SIG-M5 treated with dmso at 0.1 percent for 504 hours (cell line): ENCODE results near the gene ARFIP1.
"Not testable (repeated sequence)": the region's sequence is repeated elsewhere in the genome, so short reads cannot be mapped to it uniquely, and the experiment has no call there.

Source experiments
- DNase-seq: peaks from one replicate; lab custom pipeline; 2025; ENCODE audit not compliant: unreplicated experiment; lab: John Stamatoyannopoulos, UW

The ARFIP1 gene

DNA sequence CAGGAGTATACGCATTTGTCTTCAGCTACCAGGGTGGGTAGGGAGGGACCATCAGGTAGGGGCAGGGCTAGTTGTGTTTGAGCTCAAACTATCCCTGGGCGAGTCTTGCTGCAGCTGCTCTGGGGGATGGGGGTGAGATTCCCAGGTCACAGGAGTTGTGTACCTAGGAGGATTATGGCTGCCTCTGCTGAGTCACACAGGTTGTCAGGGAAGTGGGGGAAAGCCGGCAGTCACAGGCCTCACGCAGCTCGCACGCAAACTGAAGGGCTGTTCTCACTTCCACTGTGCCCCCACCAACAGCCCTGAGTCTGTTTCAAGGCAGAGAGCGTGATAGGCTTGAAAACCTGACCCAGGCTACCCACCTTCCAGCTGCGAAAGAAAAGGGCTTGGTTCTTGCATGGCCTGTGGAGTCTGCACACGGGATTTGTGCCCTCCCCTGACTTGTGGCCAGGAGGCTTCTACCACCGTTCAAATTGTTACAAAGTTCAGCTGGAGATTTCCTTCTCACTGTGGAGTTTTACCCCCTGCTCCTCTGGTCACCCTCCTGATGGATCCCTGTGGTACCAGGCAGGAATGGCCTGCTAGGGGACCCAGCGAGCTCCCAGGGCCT, 63.8 kb downstream of the ARFIP1 start:
- no peak for DNase-seq

DNA sequence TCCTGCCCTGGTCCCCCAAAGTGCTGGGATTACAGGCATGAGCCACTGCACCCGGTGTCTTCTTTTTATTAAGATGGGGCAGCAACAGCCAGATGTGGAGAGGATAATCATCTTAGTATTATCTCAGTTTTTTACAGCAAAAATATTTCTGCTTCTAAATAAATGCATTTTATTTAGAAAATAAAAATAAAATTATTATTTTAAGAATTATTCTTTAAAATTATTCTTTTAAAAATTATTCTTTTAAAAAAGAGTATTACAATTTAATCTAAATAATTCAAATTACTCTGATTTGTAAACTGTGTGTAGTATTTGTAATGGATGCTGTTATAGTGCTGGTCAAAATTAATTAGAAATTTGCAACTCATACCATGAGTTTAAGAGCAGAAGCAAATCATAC, 67.6 kb downstream of the ARFIP1 start:
- no peak for DNase-seq

DNA sequence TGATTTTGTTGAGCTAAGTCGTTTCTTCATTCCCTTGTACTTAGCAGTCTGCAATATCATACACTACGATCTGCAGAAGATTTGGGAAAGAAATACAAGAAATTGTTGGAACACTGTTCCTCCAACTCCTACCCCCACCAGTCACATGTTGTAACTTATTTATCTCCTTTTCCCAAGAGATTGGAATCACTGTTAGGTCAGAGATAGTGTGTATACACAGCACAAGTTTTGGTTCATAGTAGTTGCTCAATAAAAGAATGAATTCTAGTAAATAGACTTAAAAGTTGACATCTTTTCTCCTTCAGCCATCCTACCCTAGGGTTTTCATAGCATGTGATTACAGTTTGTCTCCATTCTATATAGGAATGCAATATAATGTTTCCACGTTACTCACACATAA, 68.8 kb downstream of the ARFIP1 start:
- no peak for DNase-seq

DNA sequence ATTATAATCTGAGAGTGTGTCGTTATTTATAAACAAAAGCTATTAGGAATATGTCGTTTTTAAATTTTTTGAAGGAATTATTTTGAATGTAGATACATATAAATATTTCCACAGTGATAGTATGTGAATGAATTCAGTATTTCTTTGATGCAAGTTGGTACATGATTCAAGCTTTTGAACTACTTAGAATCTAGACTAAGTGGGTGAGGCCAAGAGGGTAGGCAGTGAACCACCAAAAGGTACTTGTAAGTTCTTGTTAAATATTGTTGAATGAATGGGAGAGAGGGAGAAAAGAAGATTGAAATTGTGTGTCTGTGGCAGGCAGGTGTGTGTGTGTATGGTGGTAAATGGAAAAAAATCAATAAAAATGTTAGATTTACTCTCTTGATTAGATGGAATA, 69.6 kb downstream of the ARFIP1 start:
- no peak for DNase-seq

DNA sequence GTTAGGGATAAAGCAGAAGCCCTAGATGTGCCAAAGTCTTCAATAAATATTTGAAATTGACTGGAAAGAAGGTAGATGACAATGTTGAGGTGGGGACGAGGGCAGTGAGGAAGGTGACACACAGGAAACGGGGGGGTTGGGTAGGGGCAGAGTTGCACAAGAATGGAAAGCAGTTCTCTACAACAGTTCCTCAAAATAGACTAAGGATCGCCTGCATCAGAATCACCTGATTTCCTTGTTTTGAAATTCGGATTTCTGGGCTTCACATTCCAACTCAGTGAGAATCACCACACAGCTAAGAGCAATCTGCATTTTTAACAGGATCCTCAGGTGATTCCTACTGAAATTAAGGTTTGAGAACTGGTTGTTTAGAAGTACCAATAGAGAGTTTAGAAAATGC, 70.6 kb downstream of the ARFIP1 start:
- DNase-seq, result peak; percentile 59

DNA sequence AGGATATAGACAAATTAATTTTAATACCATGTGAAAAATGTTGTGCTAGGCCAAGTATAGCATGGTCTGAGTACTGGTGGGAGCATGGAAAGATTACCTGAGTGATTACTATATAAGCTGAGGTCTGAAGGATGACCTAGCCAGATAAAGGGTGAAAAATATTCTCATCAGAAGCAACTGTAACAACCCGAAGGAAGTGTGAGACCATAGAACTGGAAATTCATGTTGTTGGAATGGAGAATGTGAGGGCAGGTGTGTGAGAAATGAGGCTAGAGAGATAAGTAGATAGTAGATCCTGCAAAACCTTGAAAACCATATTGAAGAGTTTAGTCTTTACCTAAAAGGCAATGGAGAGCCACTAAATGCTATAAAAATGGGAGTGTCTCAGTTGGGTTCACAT, 71.5 kb downstream of the ARFIP1 start:
- no peak for DNase-seq

DNA sequence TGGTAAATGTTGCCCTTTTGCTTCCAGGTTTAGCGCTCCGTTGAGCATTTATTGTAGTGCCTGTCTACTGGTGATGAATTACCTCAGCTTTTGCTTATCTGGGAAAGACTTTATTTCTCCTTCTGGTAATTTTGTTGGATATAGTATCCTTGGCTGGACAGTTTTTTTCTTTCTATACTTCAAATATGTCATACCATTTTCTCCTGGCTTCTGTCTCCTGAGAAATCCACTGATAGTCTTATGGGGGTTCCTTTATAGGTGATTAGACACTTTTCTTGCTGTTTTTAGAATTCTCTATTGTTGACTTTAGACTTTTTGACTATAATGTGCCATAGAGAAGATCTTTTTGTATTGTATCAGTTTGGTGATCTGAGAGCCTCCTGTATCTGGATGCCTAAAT, 73.5 kb downstream of the ARFIP1 start:
- DNase-seq, result no peak

DNA sequence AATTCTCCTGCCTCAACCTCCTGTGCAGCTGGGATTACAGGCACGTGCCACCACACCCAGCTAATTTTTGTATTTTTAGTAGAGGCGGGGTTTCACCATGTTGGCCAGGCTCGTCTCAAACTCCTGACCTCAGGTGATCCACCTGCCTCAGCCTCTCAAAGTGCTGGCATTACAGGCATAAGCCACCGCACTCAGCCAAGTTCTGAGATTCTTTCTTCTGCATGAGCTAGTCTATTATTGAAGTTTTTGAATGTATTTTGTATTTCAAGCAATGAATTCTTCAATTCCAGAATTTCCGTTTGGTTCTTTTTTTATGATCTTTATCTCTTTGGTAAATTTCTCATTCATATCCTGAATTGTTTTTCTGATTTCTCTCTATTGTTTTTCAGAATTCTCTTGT, 74.3 kb downstream of the ARFIP1 start:
- not testable (repeated sequence) for DNase-seq

DNA sequence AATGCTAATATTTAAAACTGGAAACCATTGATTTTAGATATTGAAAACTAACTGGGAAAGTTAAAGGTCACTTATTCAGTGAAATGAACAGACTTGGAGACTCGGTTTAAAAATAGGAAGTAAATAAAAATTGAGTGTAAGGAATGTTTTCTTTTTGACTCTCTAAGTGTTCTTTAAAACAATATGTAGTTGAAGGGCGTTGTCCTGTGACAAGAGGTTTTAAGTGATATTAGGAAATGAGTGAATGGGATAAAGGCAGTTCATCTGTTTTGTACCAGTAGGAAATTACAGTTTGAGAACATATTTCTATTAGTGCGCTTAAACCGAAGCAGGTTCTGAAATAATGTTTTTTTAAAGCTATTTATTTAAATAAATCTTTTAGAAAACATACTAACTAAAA, 77.2 kb downstream of the ARFIP1 start:
- DNase-seq, result no peak

DNA sequence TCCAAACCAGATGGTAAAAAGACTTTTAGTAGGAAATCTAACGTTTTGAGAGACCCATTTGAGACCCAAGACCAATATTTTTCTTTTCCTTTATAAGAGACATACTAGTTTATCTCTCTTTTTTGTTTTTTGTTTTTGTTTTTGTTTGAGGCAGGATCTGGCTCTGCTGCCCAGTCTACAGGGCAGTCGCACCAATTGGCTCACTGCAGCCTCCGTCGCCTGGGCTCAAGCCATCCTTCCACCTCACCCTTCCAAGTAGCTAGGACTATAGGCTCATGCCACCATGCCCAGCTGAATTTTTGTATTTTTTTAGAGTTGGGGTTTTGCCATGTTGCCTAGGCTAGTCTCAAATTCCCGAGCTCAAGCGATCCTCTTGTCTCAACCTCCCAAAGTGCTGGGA, 79.2 kb downstream of the ARFIP1 start:
- DNase-seq, result no peak

DNA sequence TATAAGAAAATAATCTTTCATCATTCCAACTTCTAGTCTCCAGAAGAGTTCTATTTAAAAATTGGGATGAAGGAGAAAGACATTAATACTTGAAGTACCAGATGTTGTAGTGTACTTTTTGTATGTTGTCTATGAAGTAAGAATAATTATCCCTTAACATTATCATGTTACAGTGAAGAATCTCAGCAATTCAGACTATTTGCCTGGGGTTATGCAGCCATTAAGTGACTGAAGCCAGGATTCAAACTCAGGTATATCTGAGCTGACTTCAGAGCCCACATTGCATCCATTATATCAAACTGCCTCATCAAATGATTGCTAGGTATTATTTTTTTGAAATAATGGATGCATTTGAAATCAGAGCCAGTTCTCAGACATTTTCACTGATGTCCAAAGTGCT, 80.3 kb downstream of the ARFIP1 start:
- no peak for DNase-seq

DNA sequence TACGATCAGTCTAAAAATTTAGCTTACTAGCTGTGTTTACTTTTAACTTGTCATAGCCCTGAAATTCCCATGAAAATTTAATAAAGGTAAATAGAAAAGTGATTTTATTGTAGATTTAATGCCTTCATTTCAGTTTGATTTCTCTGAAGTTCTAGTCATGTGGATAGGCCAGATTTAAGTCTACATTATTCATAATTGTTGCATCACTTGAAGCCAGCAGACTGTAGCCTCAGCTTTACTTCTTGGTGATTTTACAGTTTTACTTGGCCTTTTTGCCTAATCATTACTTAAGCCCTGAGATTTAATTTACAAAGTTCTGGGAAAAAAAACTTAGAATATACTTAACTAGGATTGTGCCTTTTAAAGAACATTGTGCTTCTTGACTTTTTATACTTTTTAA, 82.9 kb downstream of the ARFIP1 start:
- DNase-seq, result no peak

DNA sequence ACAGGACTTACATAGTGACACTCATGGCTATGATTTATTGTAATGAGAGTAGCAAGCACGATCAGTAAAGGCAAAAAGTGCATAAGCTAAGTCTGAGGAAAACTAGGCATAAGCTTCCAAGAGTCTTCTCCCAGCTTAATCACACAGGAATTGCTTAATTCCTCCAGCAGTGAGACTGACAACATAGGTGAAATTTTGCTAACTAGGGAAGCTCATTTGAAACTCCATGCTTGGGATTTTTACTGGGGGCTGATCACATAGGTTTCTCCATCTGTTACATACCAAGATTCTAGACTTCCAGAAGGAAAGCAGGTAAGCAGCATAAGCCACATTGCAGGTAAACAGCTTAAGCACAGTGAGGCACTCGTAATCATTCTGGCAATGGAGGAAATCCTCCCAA, 84.6 kb downstream of the ARFIP1 start:
- no peak for DNase-seq

DNA sequence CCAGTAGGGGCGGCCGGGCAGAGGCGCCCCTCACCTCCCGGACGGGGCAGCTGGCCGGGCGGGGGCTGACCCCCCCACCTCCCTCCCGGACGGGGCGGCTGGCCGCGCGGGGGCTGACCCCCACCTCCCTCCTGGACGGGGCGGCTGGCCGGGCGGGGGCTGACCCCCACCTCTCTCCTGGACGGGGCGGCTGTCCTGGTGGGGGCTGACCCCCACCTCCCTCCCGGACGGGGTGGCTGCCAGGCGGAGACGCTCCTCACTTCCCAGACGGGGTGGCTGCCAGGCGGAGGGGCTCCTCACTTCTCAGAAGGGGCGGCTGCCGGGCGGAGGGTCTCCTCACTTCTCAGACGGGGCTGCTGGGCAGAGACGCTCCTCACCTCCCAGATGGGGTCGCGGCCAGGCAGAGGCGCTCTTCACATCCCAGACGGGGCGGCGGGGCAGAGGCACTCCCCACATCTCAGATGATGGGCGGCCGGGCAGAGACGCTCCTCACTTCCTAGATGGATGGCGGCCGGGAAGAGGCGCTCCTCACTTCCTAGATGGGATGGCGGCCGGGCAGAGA, 86.8 kb downstream of the ARFIP1 start:
- not testable (repeated sequence) for DNase-seq

DNA sequence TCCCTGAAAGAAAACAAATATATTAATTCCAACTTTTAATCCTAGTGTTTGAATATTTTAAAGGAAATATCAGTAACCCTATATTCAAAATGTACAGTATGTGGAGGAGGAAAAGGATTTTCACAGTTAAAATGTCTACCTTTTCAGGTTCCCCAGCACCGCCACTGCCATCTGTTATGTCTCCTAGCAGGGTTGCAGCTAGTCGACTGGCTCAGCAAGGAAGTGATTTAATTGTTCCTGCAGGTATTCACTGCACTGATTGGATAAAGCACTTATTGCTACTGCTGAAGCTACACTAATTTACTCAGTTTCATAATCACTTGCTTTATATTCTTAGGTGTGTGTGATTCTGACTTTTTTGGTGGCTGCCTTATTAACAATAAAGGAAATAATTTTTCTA, 90.9 kb downstream of the ARFIP1 start:
- no peak for DNase-seq

DNA sequence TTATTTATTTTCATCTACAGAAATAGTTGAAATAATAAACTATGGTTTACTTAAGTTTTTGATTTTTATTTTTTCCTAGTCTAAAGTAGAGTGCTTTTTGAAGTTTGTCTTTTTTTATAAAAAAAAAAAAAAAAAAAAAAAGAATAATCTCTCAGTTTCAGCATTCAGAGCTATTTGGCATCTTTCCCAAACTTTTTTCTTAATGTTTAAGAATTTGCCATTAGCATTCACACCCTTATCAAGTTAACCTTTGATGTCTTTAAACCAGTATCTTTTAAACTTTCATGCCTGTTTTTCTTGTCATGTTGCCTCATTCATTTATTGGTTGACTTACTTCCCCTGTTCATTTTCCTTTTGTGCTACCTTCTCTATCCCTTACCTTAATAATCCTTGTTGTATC, 95.5 kb downstream of the ARFIP1 start:
- DNase-seq, result no peak

DNA sequence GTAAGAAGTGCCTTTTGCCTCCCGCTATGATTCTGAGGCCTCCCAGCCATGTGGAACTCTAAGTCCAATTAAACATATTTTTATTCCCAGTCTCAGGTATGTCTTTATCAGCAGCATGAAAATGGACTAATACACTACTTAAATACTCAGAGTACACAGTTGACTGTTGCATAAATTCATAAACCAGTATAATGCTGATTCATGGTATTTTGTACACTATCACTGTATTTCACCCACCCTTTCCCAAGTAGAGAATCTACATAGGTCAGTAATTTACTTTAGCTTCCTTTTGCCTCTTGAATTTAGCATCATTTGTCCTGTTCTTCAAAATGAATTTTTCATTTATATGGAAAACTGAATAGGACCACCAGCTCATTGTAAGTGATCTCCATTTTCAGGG, 98.1 kb downstream of the ARFIP1 start:
- no peak for DNase-seq

DNA sequence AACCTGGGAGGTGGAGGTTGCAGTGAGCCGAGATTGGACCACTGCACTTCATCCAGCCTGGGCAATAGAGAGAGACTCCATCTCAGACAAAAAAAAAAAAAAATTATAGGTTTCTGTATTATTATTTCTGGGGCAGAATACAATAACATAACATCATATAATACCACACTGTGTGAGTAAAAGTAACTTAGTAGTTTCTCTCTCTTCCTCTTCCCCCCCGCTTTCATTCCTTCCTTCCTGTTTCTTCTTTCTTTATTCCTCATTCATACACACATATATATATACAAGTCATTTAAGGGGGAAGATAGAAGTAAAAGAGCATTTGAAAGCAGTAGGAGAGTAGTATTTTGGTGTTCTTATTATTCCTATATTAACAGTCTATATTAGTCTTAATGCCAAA, 100.5 kb downstream of the ARFIP1 start:
- DNase-seq, result peak; percentile 29

DNA sequence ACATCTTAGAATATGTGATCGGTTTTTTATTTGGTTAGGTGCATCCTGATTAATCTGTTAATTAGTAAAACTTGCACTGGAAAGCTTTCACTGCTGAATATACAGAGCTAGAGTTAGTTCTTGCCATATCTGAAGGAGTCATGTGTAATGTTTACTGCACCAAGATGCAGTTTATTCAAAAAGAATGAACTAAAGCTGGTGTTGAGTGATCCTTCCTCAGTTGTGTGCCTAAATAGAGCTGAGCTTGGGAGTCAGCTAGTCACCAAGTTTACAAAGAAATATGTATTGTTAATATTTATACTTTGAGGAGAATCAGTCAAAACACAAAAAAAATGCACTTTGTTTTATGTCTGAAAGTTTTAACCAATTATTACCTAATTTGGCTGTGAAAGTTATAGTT, 102.2 kb downstream of the ARFIP1 start:
- DNase-seq, result no peak

DNA sequence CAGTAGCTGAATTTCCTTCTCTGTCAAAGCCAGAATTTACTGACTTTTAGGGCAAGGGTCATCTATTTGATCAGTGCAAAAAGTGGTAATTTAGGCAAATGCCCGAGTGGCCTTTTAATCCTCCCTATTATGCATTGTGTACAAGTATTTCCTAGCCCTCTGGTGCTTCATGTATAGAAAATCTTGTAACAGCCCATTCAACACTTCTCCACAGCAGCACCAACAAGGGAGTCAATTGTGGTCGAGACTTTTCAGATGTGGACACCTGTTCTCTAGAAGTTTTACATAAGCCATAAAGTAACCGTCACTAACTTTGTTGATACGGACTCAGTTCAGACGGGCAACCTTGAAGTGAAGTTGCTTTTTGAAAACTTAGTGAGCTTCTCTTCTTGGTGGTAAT, 105.4 kb downstream of the ARFIP1 start:
- DNase-seq, result no peak

DNA sequence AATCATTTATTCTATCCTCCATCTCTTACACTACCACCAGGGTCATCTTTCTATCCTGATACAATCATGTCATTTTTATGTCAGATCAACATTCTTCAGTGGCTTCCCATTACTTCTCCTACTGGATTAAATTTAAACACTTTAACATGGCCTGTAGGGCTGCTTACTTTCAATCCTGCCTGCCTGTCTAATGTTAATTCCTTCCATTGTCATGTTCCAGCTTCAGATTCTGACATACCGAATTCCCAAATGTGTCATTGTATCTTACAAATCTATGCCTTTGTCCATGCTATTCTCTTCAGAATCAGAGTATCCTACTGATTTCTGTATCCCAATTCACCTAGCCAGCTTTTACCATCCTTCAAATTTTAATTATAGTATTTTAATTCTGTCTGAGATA, 106.4 kb downstream of the ARFIP1 start:
- DNase-seq, result no peak

DNA sequence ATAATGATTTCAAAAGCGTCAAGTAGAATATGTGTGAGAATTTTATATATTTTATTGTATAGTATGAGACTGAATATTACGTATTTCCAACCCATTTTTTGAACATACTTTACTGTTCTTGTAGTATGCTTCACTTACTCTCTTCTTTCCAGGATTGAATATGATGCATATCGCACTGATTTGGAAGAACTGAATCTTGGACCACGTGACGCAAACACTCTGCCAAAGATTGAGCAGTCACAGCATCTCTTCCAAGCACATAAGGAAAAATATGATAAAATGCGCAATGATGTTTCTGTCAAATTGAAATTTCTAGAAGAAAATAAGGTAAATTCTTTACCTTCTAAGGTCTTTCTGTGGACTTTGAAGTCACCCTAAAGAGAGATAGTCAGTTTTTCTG, 108.2 kb downstream of the ARFIP1 start:
- DNase-seq, result no peak

DNA sequence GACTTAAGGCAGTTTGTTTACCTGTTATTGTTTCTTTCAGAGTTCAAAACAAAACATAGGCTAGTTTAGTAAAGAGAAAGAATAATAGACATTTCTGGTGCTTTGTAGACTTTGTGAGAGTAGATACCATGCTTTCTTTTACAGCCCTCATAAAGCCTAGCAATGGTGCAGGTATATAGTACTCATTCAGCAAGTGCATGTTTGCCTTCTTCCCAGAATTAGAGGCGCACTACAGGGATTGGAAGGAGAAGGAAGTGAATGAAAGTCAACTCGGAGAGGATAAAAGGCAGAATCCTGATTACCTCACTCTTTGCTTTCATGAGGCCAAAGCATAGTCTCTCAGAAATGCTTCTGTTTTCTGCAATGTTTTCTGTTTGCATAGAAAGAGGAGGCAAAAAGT, 113.2 kb downstream of the ARFIP1 start:
- DNase-seq, result no peak
